ENCODE data around the gene BUB1B.

The BUB1B gene

DNA sequence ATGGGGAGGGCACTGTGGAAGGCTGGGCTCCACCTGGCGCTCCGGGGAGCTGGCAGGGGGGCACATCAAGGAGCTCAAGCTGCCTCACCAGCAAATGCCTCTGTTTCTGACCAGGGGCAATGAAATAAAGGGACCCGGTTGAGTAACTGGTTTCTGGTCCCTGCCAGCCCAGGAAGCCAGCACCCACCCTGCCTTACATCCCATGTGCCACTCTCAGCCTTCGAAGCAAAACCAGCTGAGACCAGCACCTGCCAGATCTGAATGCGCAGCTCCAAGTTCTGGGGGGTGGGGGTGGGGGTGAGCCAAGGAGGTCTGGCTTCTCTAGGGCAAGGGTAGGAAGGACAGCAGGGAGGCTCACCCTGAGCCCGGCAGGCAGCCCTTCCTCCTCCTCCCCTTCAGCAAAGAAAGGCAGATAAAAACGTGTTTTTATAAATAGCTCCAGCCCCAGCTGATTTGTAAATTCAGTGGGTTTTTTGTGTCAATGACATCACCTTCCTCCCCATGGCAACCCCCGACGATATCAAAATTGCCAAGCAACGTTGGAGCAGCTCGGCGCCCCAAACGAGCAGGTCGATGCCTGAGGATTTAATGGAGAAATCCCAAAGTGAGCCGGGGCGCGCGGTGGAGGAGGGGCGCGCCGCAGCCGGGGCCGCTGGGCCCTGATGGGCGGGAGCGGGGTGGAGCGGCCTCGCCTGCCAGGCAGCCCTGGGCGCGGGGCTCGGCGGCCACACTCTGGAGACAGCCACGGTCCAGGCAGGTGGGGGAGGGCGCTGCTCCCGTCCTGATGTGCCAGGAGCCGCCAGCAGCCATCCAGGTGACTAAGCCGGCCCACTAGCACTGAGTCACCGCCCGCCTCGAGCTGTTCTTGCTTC is 77.9 kb downstream of the BUB1B start, which contains the start of gene PAK6:
PAK6 (plus strand) TSS at position 532 of the 872 bp plus-strand sequence. CDS start 25,723 bp downstream, outside the sequence.
- TF ChIP-seq, protein P1, sequence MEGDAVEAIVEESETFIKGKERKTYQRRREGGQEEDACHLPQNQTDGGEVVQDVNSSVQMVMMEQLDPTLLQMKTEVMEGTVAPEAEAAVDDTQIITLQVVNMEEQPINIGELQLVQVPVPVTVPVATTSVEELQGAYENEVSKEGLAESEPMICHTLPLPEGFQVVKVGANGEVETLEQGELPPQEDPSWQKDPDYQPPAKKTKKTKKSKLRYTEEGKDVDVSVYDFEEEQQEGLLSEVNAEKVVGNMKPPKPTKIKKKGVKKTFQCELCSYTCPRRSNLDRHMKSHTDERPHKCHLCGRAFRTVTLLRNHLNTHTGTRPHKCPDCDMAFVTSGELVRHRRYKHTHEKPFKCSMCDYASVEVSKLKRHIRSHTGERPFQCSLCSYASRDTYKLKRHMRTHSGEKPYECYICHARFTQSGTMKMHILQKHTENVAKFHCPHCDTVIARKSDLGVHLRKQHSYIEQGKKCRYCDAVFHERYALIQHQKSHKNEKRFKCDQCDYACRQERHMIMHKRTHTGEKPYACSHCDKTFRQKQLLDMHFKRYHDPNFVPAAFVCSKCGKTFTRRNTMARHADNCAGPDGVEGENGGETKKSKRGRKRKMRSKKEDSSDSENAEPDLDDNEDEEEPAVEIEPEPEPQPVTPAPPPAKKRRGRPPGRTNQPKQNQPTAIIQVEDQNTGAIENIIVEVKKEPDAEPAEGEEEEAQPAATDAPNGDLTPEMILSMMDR (IDR thresholded peaks at IDR 0.05; ENCODE audit: borderline replicate concordance, control extremely low read depth, extremely low read depth, insufficient read depth, missing control alignments), result no peak
- DNase-seq (ENCODE audit: low spot score), result peak; percentile 67
- in situ Hi-C loops (cut with MboI; ENCODE audit: low sequenced_read_pairs, unreplicated experiment), result no loop called here

DNA sequence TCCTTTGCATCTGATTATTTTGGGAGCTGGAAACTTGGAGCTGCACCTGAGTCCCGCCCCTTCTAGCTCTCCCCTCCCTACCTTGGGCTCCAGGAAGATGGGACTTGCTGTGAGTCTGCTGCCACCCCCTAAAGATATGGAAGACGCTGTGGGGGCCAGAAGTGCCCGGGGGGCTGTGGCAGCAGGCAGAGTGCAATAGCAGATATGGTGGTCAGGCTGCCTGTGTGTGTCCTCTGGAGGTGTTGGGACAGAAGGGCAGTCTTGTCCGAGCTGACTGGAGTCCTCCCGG is 78.5 kb downstream of the BUB1B start:
- peak; percentile 37 for DNase-seq (ENCODE audit: low spot score)
- in situ Hi-C loops (cut with MboI; ENCODE audit: low sequenced_read_pairs, unreplicated experiment), result no loop called here
- TF ChIP-seq, protein P1 (IDR thresholded peaks at IDR 0.05; ENCODE audit: borderline replicate concordance, control extremely low read depth, extremely low read depth, insufficient read depth, missing control alignments), result no peak

DNA sequence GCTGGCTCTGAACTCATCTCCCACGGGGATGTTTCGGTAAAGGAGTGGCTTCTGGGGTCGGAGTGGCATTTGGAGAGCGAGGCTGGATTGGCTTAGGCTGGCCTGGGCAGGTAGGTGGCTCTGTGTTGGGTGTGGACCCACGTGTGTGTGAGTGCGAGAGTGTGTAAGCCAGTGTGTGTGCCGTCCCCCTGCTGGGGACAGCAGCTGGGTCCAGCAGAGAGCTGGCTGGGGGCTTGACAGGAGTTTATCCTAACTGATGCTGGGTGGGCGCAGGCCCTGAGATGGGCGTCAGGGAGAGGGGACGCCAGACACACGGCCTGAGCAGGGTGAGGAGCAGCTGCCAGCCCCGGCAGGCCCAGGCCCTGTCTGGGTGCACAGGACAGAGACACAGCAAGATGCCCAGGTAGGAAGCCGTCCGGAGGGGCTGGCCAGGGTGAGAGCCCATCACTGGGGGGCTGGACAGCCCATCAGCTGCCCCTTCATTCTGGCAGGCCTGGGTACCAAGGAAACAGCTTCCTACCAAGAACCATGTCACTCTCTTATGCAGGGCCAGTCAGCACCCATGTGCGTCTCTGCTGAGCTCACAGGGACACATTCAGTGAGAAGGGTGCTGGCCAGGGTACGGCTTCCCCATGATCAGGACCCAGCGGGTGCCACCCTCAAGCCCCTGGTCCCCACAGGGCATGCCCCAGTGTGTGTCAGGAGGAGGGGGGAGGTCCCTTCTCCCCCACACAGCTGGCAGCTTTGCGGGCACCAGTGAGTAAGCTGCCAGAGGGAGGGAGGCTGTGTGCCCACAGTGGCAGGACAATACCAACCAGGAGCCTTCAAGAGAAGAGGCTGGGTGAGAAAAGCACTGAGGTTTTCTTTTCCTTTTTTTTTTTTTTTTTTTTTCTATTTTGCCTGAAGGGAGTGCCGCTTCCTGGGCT is 79.1 kb downstream of the BUB1B start:
- in situ Hi-C loops (cut with MboI; ENCODE audit: low sequenced_read_pairs, unreplicated experiment), result no loop called here
- TF ChIP-seq, protein P1 (IDR thresholded peaks at IDR 0.05; ENCODE audit: borderline replicate concordance, control extremely low read depth, extremely low read depth, insufficient read depth, missing control alignments), result no peak
- DNase-seq (ENCODE audit: low spot score), result peak; percentile 44

DNA sequence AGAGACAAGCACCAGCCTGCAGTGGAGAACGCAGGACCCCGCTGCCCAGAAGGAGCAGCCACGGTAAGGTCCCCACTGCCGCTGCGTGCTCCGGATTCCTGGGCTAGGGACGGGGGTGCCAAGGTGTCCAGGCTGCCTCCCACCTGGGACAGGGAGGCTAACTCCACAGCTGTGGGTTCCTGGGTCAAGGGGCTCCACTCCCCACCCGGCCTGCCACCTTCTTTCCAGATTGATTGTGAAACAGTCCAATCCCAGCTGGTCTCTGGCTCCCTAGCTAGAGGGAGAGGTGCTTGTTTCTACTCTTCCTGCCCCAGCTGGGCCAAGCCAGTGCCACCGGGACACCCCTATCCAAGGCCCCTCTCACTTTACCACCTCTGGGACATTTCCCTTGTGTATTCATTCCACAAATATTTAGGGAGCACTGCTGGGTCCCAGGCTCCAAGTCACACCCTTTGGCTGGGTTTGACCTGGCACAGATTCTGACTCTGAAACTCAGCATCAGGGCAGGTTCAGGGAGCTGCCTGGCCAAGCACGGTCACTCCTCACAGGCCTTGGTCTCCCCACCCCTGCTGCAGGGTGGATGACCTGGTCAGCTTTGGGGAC is 79.9 kb downstream of the BUB1B start:
- in situ Hi-C loops (cut with MboI; ENCODE audit: low sequenced_read_pairs, unreplicated experiment), result no loop called here
- TF ChIP-seq, protein P1 (IDR thresholded peaks at IDR 0.05; ENCODE audit: borderline replicate concordance, control extremely low read depth, extremely low read depth, insufficient read depth, missing control alignments), result no peak
- DNase-seq (ENCODE audit: low spot score), result peak; percentile 34

DNA sequence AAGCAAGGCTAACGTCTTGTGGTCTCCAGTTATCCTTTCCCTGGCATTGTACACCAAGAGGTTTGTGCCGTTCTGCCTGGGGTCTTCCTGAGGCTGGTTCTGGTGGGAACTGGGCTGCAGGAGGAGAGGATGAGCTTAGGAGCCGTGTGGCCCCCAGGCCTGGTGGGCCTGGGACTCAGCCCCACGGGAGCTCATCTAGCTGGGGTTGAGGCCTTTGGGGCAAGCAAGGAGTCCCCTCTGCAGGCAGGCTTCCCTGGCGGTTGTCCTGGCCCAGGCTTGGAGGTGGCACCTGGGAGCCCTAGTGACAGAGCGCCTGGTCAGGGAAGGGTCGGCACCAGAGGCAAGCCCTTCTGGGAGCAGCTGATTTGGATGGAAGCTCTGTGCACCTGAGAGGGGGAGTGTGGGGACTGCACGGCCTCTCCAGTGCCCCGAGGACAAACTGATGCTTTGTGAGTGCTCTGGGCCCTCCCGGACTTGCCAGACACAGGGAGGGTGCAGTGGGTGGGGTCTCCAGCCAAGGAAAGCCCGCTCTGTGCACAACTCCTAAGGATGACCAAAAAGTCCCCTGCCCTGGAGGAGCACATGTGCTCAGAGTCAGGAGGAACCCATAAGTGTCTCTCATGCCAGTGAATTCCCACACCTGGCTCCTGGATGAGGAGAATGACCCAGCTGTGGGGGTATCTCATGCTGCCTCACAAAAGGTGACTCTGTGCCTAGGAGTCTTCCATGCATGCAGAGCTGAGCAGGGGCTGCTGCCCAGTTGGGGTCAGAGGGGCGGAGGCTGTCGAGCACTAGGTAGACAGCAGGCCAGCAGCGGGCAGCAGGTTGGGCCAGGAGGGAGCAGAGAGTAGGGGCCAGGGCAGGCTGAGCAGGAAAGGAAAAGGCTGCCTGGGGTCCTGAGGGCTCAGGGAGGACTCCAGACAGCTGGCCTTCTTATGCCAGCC is 80.7 kb downstream of the BUB1B start:
- TF ChIP-seq, protein P1 (IDR thresholded peaks at IDR 0.05; ENCODE audit: borderline replicate concordance, control extremely low read depth, extremely low read depth, insufficient read depth, missing control alignments), result no peak
- no peak for DNase-seq (ENCODE audit: low spot score)
- in situ Hi-C loops (cut with MboI; ENCODE audit: low sequenced_read_pairs, unreplicated experiment), result no loop called here
